AG08395 (cell line): ENCODE measurements around the gene DRC1.

Experiments used
- DNase-seq: peaks from one replicate; pipeline ENCODE4 v3.0.0; 2012; ENCODE audit warnings: mixed read lengths, low spot score

The DRC1 gene

DNA sequence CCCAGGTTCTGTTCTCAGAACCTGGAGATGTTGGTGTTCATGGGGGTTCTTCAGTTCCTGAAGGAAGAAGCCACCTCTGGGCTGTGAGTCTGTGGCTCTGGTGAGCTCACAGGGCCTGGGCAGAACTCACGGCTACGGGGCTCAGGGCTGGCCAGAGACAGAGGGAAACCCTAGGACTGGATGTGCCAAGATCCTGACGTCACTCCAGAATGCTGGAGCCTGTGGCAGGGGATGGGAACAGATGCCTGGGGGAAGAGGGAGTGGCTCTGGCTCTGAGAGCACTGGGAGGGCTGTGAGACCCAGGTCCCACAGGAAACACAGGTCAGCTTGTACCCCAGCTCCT is 76.2 kb downstream of the DRC1 start, which contains the start of gene OTOF:
Gene OTOF (minus strand): TSS at position 214 of the 343 bp plus-strand sequence.
- DNase-seq = peak; percentile 92

DNA sequence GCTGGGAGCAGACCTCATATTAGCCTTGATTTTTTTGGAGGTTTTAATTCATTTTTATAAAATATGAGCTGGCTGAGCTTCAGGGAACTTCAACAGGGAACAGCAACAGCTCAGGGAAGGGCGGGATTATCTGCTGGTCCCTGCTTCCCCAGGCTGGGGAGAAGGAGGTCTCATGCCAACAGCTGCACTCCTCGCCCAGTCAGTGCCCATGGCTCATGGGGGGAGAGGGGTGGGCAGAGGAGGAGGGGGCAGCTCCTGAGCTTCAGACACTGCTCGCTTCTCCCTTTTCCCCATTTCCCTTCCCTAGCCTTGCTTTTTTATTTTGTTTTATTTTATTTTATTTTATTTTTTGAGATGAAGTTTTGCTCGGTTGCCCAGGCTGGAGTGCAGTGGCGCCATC is 76.6 kb downstream of the DRC1 start:
- DNase-seq = no peak

DNA sequence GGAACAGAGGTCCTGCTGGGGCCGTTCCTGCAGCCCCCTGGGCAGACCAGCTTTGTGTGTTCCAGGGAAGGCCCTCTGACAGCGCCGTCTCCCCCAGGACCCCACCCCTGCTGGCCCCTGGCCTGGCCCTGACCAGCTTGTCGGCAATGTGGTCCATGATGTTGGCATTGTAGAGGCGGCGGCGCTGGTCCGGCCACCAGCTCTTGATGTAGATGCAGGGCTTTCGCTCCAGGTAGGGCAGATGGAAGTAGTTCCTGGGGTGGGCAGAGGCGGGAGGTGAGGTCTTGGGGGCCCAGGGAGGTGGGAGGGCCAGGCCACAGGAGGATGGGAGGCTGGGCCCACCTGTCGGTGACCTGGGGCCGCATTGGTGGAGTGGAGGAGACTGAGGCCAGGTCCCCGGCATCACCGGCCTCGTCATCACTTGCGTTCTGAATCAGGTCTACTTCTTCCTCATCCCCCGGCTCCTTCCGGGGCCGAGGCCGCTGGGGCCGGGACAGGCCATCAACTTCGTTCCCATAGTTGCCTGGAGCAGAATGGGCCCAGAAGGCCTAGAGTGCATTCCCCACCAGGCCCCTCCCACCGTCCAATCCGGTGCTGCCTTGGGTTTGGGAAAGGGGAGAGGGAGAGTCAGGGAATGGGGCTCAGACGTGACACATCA is 77.5 kb downstream of the DRC1 start:
- no peak for DNase-seq

DNA sequence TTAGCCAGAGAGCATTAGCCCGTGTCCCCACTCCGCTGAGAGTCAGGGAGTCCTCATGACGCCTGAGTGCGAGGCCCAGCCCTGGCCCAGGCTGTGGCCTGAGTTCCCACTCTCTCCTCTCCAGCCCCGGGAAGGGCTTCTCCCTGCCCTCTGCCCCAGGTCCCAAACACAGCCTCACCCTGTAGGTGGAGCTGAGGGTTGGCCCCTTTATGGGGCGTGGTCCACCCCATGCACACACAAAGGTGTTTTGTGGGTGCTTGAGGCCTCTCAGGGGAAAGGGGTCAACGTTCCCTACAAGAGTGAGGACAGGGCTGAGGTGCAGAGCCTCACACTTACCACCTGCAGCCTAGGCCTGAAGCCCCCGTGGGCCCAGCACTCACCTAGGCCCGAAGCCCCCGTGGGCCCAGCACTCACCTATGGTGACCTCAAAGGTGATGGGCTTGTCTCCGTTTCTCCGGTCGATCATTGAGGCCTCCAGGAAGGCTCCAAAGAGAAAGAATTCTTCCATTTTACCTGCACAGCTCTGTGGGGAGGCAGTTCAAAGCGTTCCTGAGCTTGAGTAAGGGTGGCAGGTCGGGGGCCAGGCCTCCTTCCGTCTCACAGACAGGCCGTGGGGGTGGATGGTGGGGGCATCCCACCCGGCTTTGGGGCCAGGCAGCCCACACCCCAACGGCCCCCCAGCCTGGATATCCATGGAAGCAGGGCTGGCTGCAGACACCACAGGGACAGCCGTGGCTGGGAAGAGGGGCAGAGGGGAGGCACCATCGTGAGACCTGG is 78.3 kb downstream of the DRC1 start:
- no peak for DNase-seq

DNA sequence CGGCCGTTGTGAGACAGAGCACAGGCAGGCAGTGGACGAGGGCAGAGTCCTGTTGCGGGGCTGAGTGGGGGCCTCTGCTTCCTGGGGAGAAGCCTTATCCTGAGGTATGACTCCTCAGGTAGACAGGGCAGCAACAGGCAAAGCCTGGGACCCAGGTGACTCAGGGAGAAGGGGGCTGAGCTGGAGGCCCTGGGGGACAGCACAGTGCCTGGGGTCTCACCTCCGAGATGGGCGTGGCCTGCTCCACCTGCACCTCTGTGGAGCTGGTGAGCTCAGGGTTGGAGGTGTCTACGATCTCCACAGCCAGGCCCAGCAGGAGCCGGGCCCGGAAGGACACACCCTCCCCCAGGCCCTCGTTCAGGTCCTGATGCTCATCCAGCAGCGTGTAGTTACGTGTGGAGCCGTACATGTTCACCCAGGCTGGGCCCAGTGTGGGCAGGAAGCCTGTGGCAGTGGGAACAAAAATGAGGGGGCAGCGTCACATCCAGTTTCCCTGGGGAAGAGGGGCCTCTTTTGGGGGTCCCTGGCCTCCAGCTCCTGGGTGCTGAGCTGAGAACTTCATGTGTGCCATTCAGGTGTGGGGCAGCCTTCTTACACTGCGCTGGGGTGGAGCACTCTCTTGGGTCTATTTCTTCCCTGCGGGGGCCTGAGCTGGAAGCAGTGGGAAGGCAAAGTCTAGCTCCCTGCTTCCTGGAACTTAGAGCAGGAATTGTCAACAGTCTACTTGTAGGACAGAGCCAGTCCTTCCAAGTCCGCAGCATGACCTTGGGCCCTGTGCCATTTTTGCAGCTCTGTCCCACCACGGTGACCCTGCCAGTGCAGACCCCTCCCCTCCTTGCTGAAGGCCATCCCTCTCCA is 79.1 kb downstream of the DRC1 start:
- DNase-seq = no peak

DNA sequence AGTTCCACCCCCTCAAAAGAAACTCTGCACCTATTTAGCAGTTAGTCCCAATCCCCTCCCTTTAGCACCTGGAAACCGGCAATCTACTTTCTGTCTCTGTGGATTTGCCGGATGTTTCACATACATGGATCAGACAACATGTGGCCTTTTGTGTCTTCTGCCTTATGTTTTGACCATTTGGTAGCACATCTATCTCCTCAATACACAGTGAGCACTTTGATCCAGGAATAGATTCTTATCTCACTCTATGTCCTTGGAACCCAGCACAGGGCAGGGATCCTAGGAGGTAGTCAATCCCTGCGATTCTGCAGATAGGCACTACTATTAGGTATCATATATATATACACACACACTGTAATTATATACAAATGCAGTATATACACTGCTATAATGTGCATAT is 80.0 kb downstream of the DRC1 start:
- DNase-seq = no peak

DNA sequence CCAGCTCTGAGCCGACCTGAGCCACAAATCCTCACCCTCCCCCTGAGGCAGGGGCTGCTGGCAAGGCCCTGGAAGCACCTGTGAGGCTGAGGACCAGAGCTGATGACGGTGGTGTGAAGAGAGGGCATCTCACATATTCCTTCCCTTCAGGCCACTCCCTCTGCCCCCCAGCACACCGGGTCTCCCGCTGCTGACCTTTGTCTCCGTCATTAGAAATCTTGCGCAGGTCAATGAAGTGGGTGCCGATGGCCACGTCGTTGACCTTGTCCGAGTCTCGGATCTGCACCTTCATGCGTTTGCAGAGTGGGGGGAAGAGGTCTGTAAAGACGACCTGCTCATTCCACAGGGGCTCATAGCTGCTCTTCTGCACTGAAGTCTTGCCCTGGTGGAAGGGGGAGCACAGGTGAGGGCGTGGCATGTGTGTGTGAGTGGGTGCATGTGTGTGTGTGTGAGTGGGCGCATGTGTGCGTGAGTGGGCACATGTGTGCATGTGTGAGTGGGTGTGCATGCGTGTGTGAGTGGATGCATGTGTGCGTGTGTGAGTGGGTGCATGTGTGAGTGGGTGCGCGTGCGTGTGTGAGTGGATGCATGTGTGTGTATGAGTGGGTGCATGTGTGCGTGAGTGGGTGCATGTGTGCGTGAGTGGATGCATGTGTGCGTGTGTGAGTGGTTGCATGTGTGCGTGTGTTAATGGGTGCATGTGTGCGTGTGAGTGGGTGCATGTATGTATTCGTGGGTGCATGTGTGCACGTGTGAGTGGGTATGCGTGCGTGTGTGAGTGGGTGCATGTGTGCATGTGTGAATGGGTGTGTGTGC is 80.7 kb downstream of the DRC1 start:
- no peak for DNase-seq

DNA sequence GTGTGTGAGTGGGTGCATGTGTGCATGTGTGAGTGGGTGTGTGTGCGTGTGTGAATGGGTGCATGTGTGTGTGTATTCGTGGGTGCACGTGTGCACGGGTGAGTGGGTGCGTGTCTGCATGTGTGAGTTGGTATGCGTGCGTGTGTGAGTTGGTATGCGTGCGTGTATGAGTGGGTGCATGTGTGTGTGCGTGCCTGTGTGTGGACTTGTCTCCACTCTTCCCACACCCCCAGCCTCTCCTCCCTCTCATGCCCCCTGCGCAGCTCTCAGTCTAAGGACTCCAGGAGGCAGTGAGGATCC is 81.3 kb downstream of the DRC1 start:
- no peak for DNase-seq

DNA sequence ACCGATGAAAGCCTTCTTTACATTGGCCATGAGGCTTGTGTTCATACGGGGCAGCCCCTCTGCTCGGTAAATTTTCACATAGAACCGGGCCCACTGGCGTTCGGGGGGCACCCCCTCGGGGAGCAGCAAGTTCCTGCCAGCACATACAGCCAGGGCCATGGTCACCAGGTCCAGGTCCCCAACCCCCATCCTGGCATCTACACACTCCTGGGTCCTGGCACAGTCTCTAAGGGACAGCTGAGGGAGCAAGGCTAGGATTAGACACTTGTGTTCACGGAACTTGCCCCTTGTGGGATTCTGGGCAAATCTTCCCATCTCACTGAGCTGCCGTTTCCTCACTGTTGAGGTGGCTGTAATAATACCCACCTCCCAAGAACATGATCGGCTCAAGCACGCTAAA is 81.8 kb downstream of the DRC1 start:
- DNase-seq = no peak

DNA sequence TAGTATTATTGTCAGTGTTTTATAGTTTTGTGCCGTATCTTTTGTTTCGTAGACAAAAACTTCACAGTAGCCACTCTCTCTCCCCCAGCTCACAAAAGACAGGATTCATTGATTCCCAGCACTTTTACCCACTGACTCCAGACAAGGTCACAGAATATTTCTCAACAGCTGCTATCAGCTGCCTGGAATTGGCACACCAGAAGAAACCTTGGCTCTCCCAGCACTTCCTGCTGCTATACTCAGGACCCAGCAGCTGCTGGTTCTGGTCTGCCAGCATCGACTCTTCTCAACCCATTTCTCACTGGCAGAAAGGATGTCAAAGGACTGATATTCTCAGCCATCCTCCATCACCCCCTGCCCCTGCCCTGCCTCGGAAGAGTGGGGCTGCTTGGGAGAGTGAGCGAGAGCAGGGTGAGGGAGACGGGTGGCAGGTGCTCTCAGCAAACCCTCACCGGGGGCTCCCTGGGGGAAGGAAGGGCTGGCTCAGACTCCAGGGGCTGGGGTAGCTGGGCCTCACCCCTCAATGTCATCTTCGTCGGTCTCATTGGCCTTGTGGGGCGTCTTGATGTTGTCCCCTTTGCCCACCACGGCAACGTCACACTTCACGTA is 82.3 kb downstream of the DRC1 start:
- no peak for DNase-seq

DNA sequence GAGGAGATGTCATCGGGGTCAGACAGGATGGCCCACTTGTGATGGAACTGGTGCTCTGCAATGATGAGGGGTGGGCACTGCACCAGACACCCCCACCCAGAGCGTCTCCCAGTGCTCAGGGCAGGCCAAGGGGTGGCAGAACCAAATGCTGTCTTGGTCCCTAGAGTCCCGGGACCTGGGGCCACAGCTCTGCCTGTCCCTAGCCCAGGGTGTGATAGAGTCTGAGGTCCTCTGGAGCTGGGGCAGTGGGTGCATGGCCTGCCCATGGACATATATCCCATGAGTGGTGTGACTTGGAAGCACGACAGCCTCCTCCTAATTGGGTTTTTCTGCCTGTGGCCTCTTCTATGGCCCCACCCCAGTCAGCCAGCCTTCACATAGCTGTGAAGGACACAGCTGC is 82.9 kb downstream of the DRC1 start:
- DNase-seq = no peak

DNA sequence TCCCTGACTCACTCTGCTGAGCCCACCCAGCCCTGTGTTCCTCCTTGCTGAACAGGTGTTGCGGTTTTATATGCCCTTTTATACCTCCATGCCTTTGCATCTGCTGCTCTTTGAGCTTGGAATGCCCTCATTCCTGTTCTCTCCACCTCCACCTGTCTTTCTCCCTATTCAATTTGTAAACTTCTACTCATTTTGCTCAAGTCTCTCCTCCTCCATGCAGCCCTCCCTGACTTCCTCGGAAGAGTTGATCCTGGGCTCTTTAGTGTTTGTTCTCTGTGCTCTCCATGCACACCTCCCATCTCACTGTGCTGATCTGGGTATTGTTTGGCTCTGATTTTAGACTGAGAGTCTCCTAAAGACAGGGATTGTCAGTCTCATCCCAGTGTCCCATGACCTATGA is 83.4 kb downstream of the DRC1 start:
- DNase-seq = no peak

DNA sequence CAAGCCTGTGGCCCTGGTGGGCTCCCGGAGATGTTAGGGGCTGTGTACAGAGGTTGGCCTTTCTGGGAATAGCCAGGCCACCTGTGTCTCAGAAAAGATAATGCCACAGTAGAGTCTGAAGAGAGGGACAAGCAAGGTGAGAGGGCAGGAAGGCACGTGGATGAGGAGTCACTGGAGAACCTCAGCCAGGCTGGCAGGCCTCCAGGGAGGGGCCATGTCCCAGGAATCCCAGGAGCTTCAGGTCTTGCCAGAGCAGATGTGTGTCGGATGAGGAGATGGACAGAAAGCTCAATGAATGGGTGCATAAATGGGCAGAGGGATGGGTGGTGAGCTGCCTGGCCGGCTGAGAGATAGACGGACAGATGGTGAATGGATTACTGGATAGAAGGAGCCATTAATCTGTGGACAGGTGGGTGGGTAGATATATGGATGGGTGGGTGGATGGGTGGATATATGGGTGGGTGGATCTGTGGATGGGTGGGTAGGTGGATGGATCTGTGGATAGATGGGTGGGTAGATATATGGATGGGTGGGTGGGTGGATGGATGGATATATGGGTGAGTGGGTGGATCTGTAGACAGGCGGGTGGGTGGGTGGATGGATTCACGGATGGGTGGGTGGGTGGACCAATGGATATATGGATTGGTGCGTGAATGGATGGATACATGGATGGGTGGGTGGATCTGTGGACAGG is 84.2 kb downstream of the DRC1 start:
- DNase-seq = no peak

DNA sequence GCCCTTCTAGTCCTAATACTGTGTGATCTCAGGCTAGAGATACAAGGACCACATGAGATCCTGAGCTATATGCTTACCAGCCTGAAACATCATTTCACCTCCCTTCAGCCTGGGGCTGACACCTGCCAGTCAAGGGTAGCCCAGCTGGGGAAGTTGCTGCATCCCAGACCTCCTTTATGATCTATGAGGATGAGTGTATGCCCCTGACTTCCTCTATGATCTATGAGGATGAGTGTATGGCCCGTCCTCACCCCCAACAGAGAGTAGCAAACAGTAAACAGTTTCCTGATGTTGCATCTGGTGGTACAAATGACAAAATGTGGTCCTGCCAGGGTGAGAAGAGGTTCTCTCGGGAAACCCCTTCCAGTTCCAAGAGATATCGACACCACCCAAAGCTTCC is 85.1 kb downstream of the DRC1 start:
- DNase-seq = no peak

DNA sequence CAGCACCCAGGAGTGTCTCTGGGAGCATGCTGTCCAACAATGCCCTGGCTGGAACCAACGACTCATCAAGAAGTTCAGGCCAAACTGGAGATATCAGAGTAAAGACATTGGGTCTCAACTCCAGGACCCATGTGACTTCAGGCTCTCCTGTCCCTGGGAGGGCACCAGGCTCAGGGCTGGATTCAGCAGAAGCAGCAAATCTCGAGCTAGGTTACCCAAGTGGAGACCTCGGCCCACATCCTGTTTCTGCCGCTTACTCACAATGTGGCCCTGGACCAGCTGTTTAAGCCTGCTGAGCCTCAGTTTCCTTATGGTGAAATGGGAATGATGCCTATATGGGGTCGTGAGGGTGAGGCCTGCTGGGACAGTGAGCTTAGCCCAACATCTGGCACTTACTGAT is 85.5 kb downstream of the DRC1 start:
- DNase-seq = no peak

DNA sequence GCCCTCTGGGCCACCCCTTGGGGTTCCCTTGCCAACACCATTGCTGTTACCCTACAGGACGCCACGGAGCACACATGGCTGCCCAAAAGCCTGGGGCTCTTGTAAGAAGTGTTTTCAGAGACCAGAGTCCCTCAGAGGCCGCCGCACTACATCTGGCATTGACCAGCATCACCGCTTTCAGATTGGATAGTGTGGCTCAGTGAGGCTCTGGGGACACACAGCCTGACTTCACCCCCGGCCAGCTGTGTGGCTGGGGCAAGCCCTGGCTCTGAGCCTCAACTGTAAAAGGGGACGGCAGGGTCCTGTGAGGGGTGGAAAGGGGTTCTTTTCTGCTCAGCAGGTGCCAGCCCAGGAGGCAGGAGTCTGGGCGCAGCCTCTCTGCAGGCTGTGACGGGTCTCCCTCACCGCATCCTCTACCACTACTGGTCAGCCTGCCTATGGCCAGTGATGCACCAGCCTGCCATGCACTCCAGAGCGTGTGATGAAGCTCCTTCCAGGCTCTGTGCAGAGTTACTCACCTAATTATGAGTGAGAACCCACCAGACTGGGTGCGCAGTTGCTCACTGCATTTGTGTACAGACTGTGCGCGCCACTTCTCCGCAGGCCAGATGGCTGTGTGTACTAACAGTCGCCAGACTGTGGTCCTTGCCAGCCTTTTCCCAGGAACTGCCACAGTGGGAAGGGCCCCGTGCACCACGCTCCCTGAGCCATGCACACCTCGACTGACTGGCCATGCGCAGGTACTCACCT is 86.9 kb downstream of the DRC1 start:
- DNase-seq = no peak

DNA sequence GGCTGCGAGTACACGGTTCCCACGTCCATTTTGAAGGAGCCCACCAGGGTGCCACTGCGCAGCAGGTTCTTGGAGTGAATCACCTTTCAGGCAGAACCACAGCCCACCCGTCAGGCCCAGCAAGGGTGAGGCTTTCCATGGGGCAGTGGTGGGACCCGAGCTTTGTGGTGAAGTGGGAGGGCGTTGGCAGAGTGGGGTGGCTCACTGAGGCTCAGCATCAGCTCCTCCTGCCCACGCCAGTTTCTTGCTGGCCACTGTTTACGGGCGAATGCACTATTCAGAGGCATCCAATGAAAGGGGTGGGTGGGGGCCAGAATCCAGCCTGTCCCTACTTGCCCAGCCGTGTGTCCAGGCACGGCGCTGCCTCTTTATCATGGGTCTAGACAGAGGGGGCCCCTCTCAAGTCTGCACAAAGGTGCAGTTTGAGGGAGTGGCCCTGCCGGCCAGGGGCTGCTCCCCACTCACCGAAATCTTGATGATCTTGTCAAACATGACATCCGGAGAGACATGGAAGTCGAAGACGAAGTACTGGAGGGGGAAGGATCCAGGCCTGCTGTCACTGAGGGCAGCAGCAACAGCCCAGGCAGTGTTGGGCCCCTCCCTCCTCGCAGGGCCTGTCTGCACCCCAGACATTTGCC is 87.6 kb downstream of the DRC1 start:
- no peak for DNase-seq

DNA sequence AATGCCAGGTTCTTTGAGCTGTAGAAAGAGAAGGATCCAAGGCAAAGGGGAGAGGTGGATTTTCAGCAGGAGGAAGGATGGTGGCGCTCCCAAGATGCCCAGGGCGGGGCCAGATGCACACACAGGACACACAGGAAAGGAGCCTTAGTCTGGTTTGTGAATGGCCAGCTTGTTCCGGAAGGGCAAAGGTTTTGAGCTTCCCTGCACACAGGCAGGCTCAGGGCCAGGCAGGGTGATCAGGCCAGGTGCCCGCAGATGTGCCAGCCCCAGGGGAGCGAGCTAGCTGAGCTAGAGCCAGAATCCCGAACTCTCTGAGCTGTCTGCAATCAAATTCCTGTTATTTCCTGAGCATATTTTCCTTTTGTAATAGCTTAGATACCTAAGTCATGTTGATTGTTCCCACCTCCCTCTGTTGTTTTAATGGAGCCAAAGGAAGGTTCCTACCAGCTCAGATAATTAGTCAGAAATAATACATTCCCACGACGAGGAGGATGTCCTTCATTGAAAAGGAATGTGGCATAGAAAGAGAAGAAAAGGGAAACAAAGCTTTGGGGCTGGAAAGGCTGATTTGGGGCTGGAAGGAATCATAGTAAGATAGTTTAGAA is 89.9 kb downstream of the DRC1 start:
- DNase-seq = no peak

DNA sequence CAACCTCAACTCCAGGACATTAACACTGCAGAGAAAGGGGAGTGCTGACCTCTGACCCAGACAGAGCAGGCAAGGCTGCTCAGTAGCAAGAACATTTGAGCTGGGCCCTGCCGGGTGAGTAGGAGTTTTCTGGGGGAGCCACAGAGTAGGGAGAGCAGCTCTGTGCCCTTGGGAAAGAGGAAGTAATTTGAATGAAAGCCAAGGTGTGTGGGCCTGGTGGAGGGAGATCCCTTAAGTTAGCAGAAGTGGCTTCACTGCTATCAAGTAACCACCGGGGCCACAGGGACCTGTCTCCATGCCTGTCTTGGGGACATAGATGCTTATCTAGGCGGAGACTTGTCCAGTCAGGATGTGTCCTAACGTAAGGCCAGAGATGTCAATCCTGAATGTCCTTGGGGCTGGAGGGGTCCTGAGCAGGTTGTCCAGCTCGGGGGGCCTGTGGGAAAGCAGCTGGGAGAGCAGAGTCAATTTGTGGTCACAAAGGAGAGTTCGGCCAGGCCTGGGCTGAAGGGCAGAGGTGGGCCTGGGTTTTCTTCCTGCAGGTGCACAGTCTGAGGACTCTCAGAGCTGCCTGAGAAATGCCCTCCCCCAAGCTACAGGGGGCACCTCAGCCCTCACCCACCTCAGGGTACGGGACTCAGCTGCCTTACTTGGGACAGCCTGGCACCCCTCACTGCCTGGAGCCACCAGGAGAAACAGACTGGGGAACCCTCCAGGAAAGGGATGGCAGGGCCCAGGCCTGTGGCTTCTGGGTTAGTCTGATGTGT is 91.2 kb downstream of the DRC1 start:
- DNase-seq = no peak
